Neural progenitor cell (in vitro differentiated cells): ENCODE measurements around the gene EPHA2. TPM values are rescaled to one million over a fixed set of nuclear protein-coding genes. Genes with fewer than 3 reads are reported as not detected.

Experiments used
- DNase-seq: peaks from one replicate; pipeline ENCODE4 v3.0.0-alpha.2; 2016; ENCODE audit warnings: low spot score
- H2AFZ ChIP-seq: fragments of 200-600 bp; sonication (generic); replicated peaks from 2 replicates; pipeline ENCODE4 v1.6.1; 2016; ENCODE audit warnings: antibody characterized with exemption
- H3F3A ChIP-seq: fragments of 200-600 bp; sonication (generic); 2 replicates; pipeline ENCODE4 v1.6.1; 2016; ENCODE audit warnings: antibody characterized with exemption, low read depth
- H3K27ac ChIP-seq: fragments of 200-600 bp; sonication (generic); 2 replicates; pipeline ENCODE4 v1.5.1; 2016; ENCODE audit warnings: mild to moderate bottlenecking
- H3K27me3 ChIP-seq: fragments of 200-600 bp; sonication (generic); 2 replicates; pipeline ENCODE4 v1.6.1; 2016; ENCODE audit warnings: mild to moderate bottlenecking, moderate library complexity
- H3K36me3 ChIP-seq: fragments of 200-600 bp; sonication (generic); 2 replicates; pipeline ENCODE4 v1.5.1; 2016
- H3K4me1 ChIP-seq: fragments of 200-600 bp; sonication (generic); 2 replicates; pipeline ENCODE4 v1.6.1; 2016; ENCODE audit warnings: mixed run types
- H3K4me2 ChIP-seq: fragments of 200-600 bp; sonication (generic); 2 replicates; pipeline ENCODE4 v1.6.1; 2016
- H3K4me3 ChIP-seq: fragments of 200-600 bp; sonication (generic); 2 replicates; pipeline ENCODE4 v1.5.1; 2016
- H3K79me2 ChIP-seq: fragments of 200-600 bp; sonication (generic); 2 replicates; pipeline ENCODE4 v1.6.1; 2016; ENCODE audit warnings: low read depth
- H3K9ac ChIP-seq: fragments of 200-600 bp; sonication (generic); 2 replicates; pipeline ENCODE4 v1.6.1; 2016
- H3K9me3 ChIP-seq: fragments of 200-600 bp; sonication (generic); 2 replicates; pipeline ENCODE4 v1.5.1; 2016; ENCODE audit warnings: low read depth
- H4K20me1 ChIP-seq: fragments of 200-600 bp; sonication (generic); 2 replicates; pipeline ENCODE4 v1.6.1; 2016; ENCODE audit warnings: low read depth
- H3K27ac Mint-ChIP-seq: 3 replicates; pipeline ENCODE4 v1.8.0; 2021; ENCODE audit warnings: mixed read lengths
- H3K27me3 Mint-ChIP-seq: 2 replicates; pipeline ENCODE4 v1.8.0; 2022; ENCODE audit warnings: low read depth, mild to moderate bottlenecking, inconsistent platforms, moderate library complexity, mixed read lengths; ENCODE audit not compliant: insufficient read depth
- H3K36me3 Mint-ChIP-seq: 3 replicates; pipeline ENCODE4 v1.8.0; 2021; ENCODE audit warnings: mixed read lengths
- H3K4me1 Mint-ChIP-seq: 3 replicates; pipeline ENCODE4 v1.8.0; 2021; ENCODE audit warnings: mixed read lengths
- H3K4me3 Mint-ChIP-seq: 3 replicates; pipeline ENCODE4 v1.8.0; 2021; ENCODE audit warnings: mild to moderate bottlenecking, moderate library complexity, mixed read lengths
- H3K9me3 Mint-ChIP-seq: 3 replicates; pipeline ENCODE4 v1.8.0; 2020; ENCODE audit warnings: mixed read lengths
- CTCF ChIP-seq: fragments of 200-600 bp; sonication (generic); IDR thresholded peaks from 2 replicates; pipeline ENCODE4 v1.5.1; 2017; ENCODE audit warnings: antibody characterized with exemption, mild to moderate bottlenecking
- EZH2 ChIP-seq: fragments of 200-600 bp; sonication (generic); IDR thresholded peaks from 2 replicates; pipeline ENCODE4 v1.6.1; 2017; ENCODE audit warnings: antibody characterized with exemption, mild to moderate bottlenecking, moderate library complexity
- EZH2phosphoT487 ChIP-seq: fragments of 200-600 bp; sonication (generic); IDR thresholded peaks from 2 replicates; pipeline ENCODE4 v1.6.1; 2017; ENCODE audit warnings: antibody characterized with exemption
- total RNA-seq: library from RNA; depleted of rRNA; stranded (reverse); fragments of >200 nt; gene quantifications from 2 replicates; pipeline ENCODE4 v1.2.3, GENCODE V29; 2015; ENCODE audit warnings: low replicate concordance

Gene EPHA2
- total RNA-seq, 1 donor from 2014 or later = 14.9 TPM

GRCh38 chr1:16191309-16191708 is 35.4 kb upstream of the EPHA2 start:
- Histone ChIP-seq H3K27me3 (peaks cover 4% of the 10 kb centered on the region), H3K79me2 (no peaks in the 10 kb centered on the region), H2AFZ (peak overlapping the region; percentile 63), H3K4me2 (no peak overlapping the region), H3K9ac (no peak overlapping the region), H3K4me1 (no peaks in the 10 kb centered on the region), H4K20me1 (no peaks in the 10 kb centered on the region), H3K4me3 (no peak overlapping the region), H3F3A (peaks cover 9% of the 10 kb centered on the region), H3K36me3 (no peaks in the 10 kb centered on the region), H3K9me3 (no peaks in the 10 kb centered on the region), H3K27ac (no peak overlapping the region)
- H3K9me3 Mint-ChIP-seq = no peaks in the 10 kb centered on the region
- DNase-seq = no peak
- no peaks in the 10 kb centered on the region for H3K36me3 Mint-ChIP-seq
- H3K4me3 Mint-ChIP-seq = no peak overlapping the region
- peaks cover 22% of the 10 kb centered on the region for H3K4me1 Mint-ChIP-seq
- no peak overlapping the region for H3K27ac Mint-ChIP-seq
- no peak for TF ChIP-seq EZH2
- TF ChIP-seq CTCF = no peak
- no peak for TF ChIP-seq EZH2phosphoT487
- peaks cover 10% of the 10 kb centered on the region for H3K27me3 Mint-ChIP-seq

GRCh38 chr1:16189921-16190621 is 34.2 kb upstream of the EPHA2 start:
- Mint-ChIP-seq H3K36me3 (no peaks in the 10 kb centered on the region), H3K9me3 (no peaks in the 10 kb centered on the region), H3K4me1 (peaks cover 22% of the 10 kb centered on the region), H3K27ac (no peak overlapping the region), H3K27me3 (peaks cover 10% of the 10 kb centered on the region), H3K4me3 (no peak overlapping the region)
- TF ChIP-seq EZH2phosphoT487 (no peak), CTCF (no peak), EZH2 (no peak)
- no peak overlapping the region for H3K4me2 ChIP-seq
- no peaks in the 10 kb centered on the region for H3K36me3 ChIP-seq
- H4K20me1 ChIP-seq = no peaks in the 10 kb centered on the region
- peaks cover 4% of the 10 kb centered on the region for H3K27me3 ChIP-seq
- H3K4me1 ChIP-seq = no peaks in the 10 kb centered on the region
- no peaks in the 10 kb centered on the region for H3K9me3 ChIP-seq
- no peak overlapping the region for H2AFZ ChIP-seq
- H3K4me3 ChIP-seq = no peak overlapping the region
- no peak for DNase-seq
- no peak overlapping the region for H3K9ac ChIP-seq
- no peak overlapping the region for H3K27ac ChIP-seq
- no peaks in the 10 kb centered on the region for H3K79me2 ChIP-seq
- peaks cover 9% of the 10 kb centered on the region for H3F3A ChIP-seq

- Histone ChIP-seq H3K4me1 (no peaks in the 10 kb centered on the region), H3K79me2 (no peaks in the 10 kb centered on the region), H4K20me1 (no peaks in the 10 kb centered on the region), H3K27me3 (peaks cover 4% of the 10 kb centered on the region), H3K9me3 (no peaks in the 10 kb centered on the region), H3K9ac (no peak overlapping the region), H2AFZ (no peak overlapping the region), H3K4me2 (no peak overlapping the region), H3K27ac (no peak overlapping the region), H3F3A (peaks cover 9% of the 10 kb centered on the region), H3K4me3 (no peak overlapping the region), H3K36me3 (no peaks in the 10 kb centered on the region)
- no peaks in the 10 kb centered on the region for H3K36me3 Mint-ChIP-seq
- H3K4me1 Mint-ChIP-seq = peaks cover 22% of the 10 kb centered on the region
- no peak for DNase-seq
- peak overlapping the region; percentile 67 for H3K27ac Mint-ChIP-seq
- no peak for TF ChIP-seq EZH2
- TF ChIP-seq CTCF = no peak
- no peak for TF ChIP-seq EZH2phosphoT487
- H3K9me3 Mint-ChIP-seq = no peaks in the 10 kb centered on the region
- H3K27me3 Mint-ChIP-seq = peaks cover 12% of the 10 kb centered on the region
- H3K4me3 Mint-ChIP-seq = peak overlapping the region; percentile 28
These were observed 33.1 kb upstream of the EPHA2 start for GRCh38 chr1:16189003-16189402.
